ENCODE measurements around the gene TMEM9.
"Not testable (repeated sequence)": the region's sequence is repeated elsewhere in the genome, so short reads cannot be mapped to it uniquely, and the experiment has no call there.

The TMEM9 gene

DNA sequence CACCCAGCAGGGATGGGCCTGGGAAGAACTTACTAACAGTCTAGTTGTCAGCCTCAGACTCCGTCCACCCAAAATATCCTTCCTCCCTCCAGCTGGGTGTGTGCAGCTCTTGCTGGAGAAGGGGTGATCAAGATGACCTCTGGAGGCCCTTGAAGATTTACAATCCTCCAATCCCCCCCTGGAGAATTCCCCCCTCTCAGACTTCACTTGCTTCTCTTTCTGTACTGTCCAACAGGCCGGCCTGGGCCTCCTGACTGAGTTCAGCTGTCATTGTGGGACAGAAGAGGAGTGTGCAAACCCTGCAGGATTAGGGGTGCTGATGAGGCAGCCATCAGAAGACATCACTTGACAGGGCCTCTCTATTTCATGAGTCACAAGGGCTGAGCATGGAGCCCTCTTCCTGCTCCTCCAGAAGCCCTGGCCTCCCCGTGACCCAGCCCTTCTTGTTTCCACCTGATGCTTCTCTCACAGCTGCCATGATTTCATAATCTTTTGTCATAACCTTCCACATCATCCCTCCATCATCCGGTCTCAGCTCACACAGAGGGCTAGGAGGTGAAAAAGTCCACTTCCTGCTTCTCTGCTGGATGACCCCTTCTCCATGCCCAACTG lies 18.8 kb upstream of the TMEM9 start:
- no peak for DNase-seq

DNA sequence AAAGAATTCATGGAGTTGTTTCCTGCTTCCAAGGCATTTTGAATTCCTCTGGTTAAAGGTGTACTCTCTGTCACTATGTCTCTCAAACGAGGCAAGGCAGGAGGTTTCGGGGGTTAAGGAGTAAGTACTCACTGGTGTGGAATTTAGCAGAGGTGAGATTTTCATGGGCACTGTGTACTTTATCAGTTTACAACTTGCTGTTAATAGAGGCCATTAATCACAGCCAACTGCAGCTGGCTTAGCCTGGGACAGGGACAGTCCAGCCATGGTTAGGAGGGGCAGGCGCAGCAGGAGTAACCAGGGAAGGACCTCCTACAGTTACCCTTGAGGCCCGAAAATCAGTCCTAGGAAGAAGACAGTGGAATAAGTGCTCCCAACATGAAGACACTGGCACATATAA lies 18.1 kb upstream of the TMEM9 start:
- DNase-seq, result no peak

DNA sequence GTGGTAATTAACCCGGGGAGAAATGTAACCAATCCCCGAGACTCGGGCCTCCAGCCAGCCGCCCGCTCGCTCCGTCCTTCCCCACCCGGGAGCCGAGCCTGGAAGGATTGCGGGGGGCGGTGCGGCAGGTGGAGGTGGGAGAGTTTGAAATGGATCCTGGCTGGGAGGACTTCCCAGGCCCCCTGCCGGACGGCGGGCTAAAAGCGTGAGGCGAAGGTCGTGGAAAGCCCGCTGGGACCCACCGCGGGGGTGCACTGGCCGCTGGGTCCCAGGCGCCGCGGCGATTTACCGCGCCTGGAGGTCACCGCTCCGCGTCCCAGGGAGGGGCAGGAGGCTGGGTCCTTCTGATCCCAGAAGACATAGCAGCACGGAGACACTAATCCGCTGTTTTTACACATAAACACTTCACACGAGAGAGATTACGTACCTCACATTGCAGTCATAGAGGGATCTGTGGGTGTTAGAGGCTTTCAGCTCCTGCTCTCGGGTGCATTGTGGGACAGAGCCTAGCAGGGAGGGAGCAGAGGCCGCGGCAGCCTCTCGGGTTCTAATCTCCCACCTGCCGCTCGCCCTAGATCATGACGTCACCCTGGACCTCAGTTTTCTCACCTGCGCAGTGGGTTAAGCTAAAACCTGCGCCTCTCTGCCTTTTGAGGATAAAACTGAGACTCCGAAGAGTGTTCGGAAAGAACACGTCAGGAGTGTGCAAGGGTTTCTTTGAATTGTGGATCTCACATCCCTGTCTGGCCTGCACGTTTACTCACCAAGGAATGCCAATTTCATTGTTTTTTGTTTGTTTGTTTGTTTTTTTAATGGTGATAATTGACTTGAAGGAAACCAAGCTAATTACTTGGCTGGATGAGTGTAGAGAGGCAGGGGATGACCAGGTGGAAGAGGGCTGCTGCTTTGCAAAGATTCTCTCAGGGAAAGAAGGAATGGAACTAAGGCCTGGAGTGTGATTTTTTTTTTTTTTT lies 17.1 kb upstream of the TMEM9 start:
- DNase-seq, result no peak

DNA sequence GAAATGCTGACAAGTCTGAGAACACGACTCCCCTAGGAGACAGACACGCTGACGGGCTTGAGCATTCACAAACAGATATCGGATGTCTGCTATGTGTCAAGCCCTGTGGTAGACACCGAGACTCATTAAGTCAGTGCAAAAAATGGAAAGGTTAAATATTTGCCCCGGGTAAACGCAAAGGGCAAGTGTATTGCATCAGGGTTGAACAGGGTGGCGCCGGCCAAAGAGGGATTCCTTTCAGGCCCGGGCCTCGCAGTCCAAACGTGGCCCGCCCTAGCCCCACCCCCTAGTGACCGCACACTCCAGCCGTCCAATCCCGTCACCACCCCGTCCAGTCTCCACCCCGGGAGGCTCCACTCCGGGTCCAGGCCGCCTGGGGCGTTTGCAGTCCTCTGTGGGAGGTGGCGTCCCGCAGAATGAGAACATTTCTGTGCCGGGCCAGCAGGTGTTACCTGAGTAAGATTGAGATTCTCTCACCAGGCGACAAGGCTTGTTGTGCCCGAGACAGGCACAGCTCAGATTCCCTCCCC lies 16.3 kb upstream of the TMEM9 start:
- DNase-seq, result no peak

DNA sequence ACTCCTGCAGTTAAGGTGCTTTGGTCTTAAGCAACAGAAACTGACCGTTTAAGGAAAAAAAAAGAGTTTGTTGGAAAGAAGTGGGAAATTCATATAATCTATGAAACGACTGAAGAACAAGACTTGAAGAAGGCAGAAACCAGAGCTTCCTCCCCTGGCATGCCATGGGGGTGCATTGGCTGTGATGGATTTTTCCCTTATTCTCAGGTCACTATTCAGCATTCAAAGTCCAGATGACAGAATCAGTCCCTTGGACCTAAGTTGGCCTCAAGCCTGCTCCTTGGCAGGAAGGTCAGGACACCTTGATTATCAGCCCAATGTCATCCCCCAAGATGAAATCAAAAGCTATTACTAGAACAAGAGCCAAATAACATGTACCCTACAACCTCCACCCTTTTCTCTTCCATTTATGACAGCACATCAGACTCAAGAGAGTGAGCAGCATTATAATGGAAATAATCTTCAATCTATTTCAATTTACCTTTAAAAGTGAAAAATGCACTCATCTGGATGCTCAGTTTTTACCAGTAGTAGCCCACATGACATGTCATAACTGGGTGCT lies 15.8 kb upstream of the TMEM9 start:
- no peak for DNase-seq

DNA sequence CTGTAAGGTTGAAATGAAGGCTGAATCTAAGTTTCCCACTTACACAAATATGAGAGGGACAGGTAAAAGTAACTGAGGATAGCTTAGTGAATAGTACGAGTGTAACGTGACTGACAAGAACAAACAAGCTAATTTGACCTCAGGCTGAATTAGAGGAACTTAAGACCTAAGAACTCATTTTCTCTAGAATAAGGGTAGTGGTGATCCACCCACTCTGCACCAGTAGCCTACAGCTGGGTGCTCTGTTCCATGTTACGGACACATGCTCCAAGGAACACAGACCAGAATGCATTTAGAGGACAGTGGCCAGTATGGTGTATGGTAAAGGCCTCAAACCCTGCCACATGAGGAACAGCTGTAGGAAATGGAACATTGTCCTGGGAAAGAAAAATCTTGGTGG lies 14.9 kb upstream of the TMEM9 start:
- no peak for DNase-seq

DNA sequence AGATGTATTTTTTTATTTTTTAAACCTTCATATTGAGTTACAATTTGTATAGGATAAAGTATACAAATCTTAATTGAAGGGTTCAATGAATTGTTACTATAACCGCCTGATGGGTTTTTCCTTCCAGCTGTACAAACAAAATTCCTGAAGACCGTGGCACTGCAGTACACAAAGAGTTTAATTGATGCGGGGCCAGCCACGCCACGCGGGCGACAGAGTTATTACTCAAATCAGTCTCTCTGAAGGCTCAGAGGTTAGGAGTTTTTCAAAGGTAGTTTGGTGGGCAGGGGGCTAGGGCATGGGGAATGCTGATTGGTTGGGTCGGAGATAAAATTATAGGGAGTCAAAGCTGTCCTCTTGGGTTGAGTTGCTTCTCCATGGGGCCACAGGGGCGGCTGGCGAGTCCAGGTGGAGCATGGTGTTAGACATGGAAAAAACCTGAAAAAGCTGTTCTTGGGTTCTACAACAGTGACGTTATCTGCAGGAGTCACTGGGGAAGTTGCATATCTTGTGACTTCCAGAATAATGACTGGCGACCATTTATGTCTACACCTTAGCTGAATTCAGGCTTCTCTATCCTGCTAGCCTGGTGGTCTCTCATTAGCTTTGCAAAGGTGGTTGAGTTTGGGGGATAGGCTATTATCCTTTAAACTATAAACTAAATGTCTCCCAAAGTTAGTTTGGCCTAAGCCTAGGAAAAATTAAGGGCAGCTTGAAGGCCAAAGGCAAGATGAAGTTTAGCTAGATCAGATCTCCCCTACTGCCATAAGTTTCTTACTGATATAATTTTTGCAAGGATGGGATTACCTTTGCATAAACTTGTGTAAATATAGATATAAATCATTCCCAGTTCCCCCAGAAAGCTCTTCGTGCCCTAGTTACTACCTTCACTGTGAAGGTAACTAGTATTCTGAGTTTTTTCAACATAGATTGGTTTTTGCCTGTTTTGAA lies 13.0 kb upstream of the TMEM9 start:
- DNase-seq, result no peak

DNA sequence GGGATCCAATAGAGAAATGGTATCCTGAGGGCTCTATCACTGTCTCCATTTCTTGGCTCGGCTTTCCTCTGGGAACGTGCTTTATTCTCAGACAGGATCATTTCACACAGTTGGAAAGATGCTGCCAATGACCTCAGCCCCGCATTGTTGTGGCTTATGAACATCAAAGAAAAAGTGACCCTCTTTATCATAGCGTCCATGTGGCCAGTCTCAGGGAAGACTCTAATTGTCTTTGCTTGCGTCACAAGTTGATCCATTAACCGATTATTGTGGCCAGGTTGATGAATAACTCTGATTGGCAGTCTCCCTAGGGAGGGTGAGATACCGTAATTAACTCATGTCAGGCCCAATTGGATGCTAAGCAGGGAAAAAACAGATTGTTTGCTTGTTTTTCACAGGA lies 10.4 kb upstream of the TMEM9 start:
- DNase-seq, result no peak

DNA sequence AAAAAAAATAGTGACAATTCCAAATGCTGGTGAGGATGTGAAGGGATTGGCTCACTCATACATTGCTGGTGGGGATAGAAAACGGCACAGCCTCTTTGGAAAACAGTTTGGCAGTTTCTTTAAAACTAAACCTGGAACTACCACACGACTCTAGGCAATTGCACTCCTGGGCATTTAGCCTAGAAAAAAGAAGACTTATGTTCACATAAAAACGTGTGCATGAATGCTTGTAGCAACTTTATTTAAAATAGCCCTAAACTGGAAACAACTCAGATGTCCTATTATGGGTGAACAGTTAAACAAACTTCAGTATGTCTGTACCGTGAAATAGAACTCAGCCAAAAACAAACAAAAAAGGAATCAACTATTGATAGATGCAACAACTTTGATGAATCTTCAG lies 9.4 kb upstream of the TMEM9 start:
- no peak for DNase-seq

DNA sequence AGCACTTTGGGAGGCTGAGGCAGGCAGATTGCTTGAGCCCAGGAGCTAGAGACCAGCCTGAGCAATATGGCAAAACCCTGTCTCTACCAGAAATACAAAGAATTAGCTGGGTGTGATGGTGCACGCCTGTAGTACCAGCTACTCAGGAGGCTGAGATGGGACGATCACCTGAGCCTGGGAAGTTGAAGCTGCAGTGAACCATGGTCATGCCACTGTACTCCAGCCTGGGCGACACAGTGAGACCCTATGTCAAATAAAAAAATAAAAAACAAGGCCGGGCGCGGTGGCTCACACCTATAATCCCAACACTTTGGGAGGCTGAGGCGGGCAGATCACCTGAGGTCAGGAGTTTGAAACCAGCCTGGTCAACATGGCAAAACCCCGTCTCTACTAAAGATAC lies 8.8 kb upstream of the TMEM9 start:
- not testable (repeated sequence) for DNase-seq

DNA sequence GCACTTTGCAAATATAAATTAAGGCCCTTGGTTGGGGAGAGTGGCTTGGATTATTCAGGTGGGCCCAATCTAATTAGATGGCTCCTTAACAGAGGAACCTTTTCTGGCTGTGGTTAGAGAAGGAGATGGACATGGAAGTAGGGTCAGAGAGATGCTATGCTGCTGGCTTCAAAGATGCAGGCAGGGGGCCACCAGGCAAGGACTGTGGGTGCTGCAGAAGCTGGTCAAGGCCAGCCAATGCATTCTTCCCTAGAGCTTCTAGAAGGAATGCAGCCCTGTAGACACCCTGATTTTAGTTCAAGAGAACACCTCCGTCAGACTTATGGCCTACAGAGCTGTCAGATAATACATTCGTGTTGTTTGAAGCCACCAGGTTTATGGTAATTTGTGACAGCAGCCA lies 3.7 kb upstream of the TMEM9 start:
- no peak for DNase-seq

DNA sequence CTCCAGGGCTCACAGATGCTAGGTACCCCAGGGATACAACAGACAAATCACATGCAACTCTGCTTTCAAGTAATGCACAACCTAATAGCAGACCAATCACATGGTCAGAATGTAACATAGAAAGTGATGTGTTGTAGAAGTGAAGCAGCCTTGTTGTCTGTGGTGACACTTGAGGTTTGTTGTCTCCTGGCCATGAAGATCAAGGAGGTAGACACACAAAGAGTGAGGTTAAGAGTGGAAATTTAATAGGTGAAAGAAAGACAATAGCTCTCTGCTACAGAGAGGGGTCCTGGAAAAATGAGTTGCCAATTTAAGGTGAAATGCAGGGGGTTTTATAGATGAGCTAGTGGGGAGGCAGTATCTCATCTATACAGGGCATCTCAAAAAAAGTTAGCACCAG lies 2.5 kb upstream of the TMEM9 start:
- no peak for DNase-seq

DNA sequence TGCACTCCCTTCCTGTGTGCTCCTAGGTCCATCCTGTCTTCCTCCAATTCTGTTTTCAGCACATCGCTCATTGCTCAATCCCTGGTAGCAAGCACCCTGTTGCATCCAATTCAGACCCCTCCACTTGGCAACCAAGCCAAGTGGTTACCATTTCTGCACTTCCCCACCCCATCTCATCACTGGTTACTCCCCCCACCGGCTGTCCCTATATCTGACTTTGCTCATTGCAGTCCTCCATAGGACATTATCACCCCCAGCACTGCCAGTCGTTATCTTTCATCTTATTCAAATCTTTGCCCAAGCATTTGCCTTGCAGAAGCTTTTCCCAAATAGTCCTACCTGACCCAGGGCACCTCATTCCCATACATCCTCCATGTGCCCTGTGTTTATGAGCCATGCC lies 2.1 kb upstream of the TMEM9 start:
- DNase-seq, result no peak

DNA sequence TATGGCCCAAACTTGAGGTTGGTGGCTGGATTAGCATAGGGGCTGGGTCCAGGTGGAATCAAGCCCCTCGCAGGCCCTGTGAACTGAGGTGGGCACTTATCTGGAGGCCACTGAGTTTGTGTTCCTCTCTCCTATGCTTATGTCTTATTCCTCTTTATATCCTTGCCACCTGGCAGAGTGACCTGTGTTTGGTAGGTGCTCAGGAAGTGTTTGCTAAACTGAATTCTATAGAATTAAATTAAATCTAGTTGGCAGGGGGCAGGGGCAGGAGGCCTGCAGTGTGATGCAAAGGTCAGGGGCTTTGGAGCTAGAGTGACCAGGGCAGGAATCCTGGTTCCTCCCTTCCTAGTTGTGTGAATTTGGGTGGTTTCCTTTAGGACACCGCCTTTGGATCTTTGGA lies 1.1 kb upstream of the TMEM9 start:
- DNase-seq, result no peak

DNA sequence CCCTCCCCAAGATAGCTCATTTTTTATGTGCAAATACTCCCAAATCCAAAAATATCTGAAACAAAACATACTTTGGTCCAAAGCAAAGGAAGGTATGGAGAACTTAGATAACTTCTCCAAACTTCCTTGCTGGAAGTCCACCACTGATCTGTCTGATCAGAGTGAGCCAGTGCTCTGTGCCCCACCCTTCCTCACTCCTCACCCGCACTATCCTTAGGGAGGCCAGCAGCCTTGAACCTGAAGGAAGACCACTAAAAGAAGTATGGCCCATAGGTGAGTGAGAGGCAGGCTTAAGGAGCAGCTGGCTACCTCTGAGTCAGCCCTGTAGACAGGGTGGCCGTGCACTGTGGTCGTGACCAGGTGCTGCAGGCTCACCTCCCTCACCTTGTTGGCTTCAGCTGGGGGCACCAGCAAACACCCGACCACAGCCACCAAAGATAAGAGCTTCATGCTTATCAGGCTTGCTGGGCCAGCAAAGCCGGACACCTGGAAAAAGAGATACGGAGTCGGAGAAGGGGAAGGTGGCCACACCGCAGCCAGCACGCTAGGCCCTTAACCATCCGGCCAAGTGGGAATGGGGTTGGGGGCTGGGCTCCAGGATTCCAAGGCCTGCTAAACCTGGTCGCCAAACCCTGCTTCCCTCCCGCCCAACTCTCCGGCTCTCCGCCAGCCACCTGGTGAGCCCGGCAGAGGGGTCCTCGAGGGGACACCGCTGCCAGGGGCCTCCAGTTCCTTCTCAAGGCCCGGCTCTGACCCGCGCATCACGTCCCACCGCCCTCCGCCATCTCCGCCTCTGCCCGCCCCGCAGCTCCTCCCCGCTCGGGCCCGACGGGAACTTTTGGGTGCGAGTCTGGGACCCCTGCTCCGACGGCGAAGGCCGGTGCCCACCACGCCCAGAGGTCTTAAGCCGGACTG lies 543 bp downstream of the TMEM9 start:
- no peak for DNase-seq

DNA sequence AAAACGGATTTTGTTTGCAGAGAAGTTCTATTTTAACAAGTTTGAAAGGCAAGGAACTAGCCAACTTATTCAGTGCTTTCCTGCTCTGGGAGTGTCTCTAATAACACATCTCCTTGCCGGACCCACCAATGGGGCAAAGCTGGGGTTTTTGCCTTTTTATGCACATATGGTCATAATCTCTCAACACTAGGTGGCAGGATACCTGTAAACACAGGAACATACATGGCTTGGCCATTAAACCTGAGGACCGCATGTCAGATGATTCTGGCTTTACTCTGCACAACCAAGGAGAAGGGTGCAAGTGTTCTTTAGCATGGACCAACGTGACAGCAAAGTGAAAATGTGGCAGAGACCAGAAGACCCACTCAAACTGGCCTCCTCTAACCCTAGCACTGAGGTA lies 4.9 kb downstream of the TMEM9 start:
- DNase-seq, result no peak

DNA sequence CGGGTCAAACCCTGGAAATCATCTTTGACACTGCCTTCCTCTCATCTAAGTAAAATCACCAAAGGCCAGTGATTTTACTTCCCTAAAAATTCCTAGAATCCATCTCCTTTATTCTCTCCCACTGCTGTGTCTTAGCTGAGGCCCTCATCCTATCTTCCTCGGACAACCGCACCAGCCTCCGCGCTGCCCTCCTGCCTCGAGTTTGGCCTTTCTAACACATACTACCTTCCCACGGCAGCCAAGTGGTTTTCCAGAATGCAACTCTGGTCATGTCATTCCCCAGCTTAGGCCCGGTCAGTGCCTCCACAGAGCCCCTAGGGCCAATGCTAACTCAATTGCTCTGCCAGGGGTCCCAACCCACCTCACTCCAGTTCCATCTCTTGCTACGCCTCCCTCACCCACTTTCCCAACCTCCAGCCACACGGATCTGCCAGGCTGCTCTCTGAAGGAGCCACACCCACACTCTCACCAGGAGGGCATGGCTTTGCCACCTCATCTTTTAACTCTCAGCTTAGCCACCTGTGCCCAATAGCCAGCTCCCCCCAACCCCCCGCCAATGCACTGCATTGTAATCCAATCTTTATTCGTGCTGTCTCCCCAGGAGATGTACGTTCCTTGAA lies 6.8 kb downstream of the TMEM9 start:
- no peak for DNase-seq

DNA sequence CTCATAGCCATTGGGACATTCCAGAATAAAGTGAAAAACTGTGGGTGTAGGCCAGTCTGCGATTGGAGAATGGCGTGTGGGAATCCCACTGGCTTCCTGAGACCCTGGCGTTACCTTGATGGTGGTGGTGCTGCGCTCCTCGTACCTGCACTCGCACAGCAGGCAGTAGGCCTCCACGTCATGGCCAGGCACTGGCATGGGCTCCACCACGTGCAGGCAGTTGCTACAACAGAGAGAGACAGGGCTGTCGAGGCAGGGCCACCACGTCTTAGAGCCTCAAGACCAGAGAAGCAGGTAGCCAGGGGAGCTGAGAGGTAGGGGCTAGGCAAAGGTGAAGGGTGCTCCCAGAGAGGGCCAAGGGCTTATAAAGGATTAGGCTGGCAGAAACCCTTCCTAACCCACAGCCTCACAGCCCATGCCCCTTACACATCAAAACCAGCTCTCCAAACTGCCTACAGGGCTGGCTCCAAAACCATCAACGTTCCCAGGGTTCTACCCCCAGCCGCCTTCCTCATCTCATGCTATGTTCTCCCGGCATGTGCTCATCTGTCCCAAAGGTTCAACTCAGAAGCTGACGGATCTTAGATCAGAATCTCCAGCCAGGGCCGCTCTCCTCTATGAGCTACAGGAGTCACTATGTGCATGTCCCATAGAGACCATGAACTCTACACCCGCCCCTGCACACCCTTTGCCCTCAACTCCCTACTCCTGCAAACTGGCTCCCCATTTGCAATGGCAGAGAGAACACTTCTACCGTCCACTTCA lies 7.5 kb downstream of the TMEM9 start:
- no peak for DNase-seq

DNA sequence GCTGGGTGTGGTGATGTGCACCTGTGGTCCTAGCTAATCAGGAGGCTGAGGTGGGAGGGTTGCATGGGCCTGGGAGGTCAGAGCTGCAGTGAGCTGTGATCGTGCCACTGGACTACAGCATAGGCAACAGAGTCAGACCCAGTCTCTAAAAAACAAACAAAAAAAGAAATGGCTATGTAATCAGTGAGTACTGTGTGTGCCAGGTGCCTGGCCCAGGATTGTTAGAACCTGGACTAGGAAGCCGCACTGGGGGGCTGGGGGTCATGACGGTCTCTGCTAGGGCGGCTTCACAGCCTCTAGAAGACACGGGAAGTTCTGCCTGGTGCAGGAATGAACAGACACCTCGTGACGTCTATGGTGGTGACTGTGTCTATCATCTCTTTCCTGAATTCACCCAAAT lies 8.5 kb downstream of the TMEM9 start:
- no peak for DNase-seq

DNA sequence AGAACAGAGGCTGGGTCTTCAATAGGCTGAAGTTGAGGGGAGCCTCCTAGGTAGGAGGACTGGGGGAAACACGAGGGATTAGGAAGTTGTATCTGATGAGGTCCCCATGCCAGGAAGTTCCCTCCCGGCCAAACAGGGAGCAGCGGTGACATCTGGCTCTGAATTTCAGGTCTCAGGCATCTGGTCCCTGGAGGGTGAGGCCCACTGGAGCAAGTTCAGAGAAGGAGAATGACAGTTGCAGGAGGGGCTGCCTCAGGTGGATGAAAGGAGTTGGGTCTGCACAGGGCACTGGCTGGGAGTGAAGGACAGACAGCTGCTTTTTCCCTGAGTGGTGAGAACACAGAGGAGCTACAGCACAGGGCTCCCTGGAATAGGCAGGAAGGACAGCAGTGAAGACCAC lies 9.1 kb downstream of the TMEM9 start:
- DNase-seq, result no peak

All from GF-D8 (cell line).